ENCODE measurements around the gene THADA. TPM values are rescaled to one million over a fixed set of nuclear protein-coding genes. Genes with fewer than 3 reads are reported as not detected.
A peak's percentile ranks its signal among the peaks of the same experiment; 100 is the strongest.

The THADA gene
- total RNA-seq, 2 donors from 2014 or later: 39.5 to 46.3 TPM

- DNase-seq (no peak), ATAC-seq (replicated peaks in 1 of 2) (no peak)
- no peaks in the 10 kb centered on the region for H3K36me3 Mint-ChIP-seq (ENCODE audit: insufficient read depth in 2 of 2)
- H3K4me3 Mint-ChIP-seq: no peak overlapping the region
- H3K4me1 Mint-ChIP-seq (ENCODE audit: low read depth): peaks cover 24% of the 10 kb centered on the region
- H3K27ac Mint-ChIP-seq: no peak overlapping the region
- H3K9me3 Mint-ChIP-seq: no peaks in the 10 kb centered on the region
- H3K27me3 Mint-ChIP-seq (ENCODE audit: low read depth): no peaks in the 10 kb centered on the region
Observed at GRCh38 chr2:43318791-43319190, 277.0 kb downstream of the THADA start.

GRCh38 chr2:43317680-43318079 lies 278.2 kb downstream of the THADA start:
- no peaks in the 10 kb centered on the region for H3K27me3 Mint-ChIP-seq (ENCODE audit: low read depth)
- no peaks in the 10 kb centered on the region for H3K9me3 Mint-ChIP-seq
- no peaks in the 10 kb centered on the region for H3K36me3 Mint-ChIP-seq (ENCODE audit: insufficient read depth in 2 of 2)
- peaks cover 24% of the 10 kb centered on the region for H3K4me1 Mint-ChIP-seq (ENCODE audit: low read depth)
- no peak overlapping the region for H3K27ac Mint-ChIP-seq
- DNase-seq (no peak), ATAC-seq (replicated peaks in 1 of 2) (no peak)
- H3K4me3 Mint-ChIP-seq: no peak overlapping the region

GRCh38 chr2:43317194-43317593 lies 278.6 kb downstream of the THADA start:
- no peaks in the 10 kb centered on the region for H3K9me3 Mint-ChIP-seq

GRCh38 chr2:43315482-43315881 lies 280.4 kb downstream of the THADA start:
- Mint-ChIP-seq H3K4me3 (no peak overlapping the region), H3K36me3 (ENCODE audit: insufficient read depth in 2 of 2) (no peaks in the 10 kb centered on the region), H3K27ac (no peak overlapping the region), H3K27me3 (ENCODE audit: low read depth) (no peaks in the 10 kb centered on the region), H3K4me1 (ENCODE audit: low read depth) (peaks cover 24% of the 10 kb centered on the region), H3K9me3 (no peaks in the 10 kb centered on the region)
- DNase-seq (no peak), ATAC-seq (replicated peaks in 1 of 2) (no peak)

More at GRCh38 chr2:43317194-43317593, 278.6 kb downstream of the THADA start:
- Mint-ChIP-seq H3K4me1 (ENCODE audit: low read depth) (peaks cover 24% of the 10 kb centered on the region), H3K4me3 (no peak overlapping the region), H3K27me3 (ENCODE audit: low read depth) (no peaks in the 10 kb centered on the region), H3K27ac (no peak overlapping the region), H3K36me3 (ENCODE audit: insufficient read depth in 2 of 2) (no peaks in the 10 kb centered on the region)
- ATAC-seq (replicated peaks in 1 of 2) (no peak), DNase-seq (no peak)

GRCh38 chr2:43314299-43314927 lies 281.4 kb downstream of the THADA start:
- Mint-ChIP-seq H3K27me3 (ENCODE audit: low read depth) (no peaks in the 10 kb centered on the region), H3K27ac (no peak overlapping the region), H3K4me1 (ENCODE audit: low read depth) (peaks cover 24% of the 10 kb centered on the region), H3K36me3 (ENCODE audit: insufficient read depth in 2 of 2) (no peaks in the 10 kb centered on the region), H3K4me3 (no peak overlapping the region), H3K9me3 (no peaks in the 10 kb centered on the region)
- ATAC-seq (replicated peaks in 1 of 2) (no peak), DNase-seq (no peak)

GRCh38 chr2:43313642-43314017 lies 282.2 kb downstream of the THADA start:
- H3K27me3 Mint-ChIP-seq (ENCODE audit: low read depth): no peaks in the 10 kb centered on the region
- no peak overlapping the region for H3K27ac Mint-ChIP-seq
- no peak for DNase-seq
- no peaks in the 10 kb centered on the region for H3K9me3 Mint-ChIP-seq
- H3K36me3 Mint-ChIP-seq (ENCODE audit: insufficient read depth in 2 of 2): no peaks in the 10 kb centered on the region
- no peak for ATAC-seq (replicated peaks in 1 of 2)
- H3K4me1 Mint-ChIP-seq (ENCODE audit: low read depth): peaks cover 24% of the 10 kb centered on the region
- no peak overlapping the region for H3K4me3 Mint-ChIP-seq

GRCh38 chr2:43312755-43313641 lies 282.8 kb downstream of the THADA start:
- no peaks in the 10 kb centered on the region for H3K27me3 Mint-ChIP-seq (ENCODE audit: low read depth)
- no peaks in the 10 kb centered on the region for H3K9me3 Mint-ChIP-seq
- H3K4me3 Mint-ChIP-seq: no peak overlapping the region
- H3K27ac Mint-ChIP-seq: peak overlapping the region; percentile 33
- peaks cover 24% of the 10 kb centered on the region for H3K4me1 Mint-ChIP-seq (ENCODE audit: low read depth)
- ATAC-seq (replicated peaks in 1 of 2) (no peak), DNase-seq (no peak)
- H3K36me3 Mint-ChIP-seq (ENCODE audit: insufficient read depth in 2 of 2): no peaks in the 10 kb centered on the region

GRCh38 chr2:43311276-43311675 lies 284.6 kb downstream of the THADA start:
- no peaks in the 10 kb centered on the region for H3K9me3 Mint-ChIP-seq
- DNase-seq (no peak), ATAC-seq (replicated peaks in 1 of 2) (no peak)
- H3K27ac Mint-ChIP-seq: no peak overlapping the region
- H3K27me3 Mint-ChIP-seq (ENCODE audit: low read depth): no peaks in the 10 kb centered on the region
- H3K4me3 Mint-ChIP-seq: no peak overlapping the region
- no peaks in the 10 kb centered on the region for H3K36me3 Mint-ChIP-seq (ENCODE audit: insufficient read depth in 2 of 2)
- H3K4me1 Mint-ChIP-seq (ENCODE audit: low read depth): peaks cover 23% of the 10 kb centered on the region

GRCh38 chr2:43309935-43310334 lies 285.9 kb downstream of the THADA start:
- peaks cover 0 to 2% of the 10 kb centered on the region in 2 donors for H3K36me3 Mint-ChIP-seq (ENCODE audit: insufficient read depth in 2 of 2)
- ATAC-seq (replicated peaks in 1 of 2) (no peak), DNase-seq (no peak)
- peaks cover 10% of the 10 kb centered on the region for H3K4me1 Mint-ChIP-seq (ENCODE audit: low read depth)
- no peaks in the 10 kb centered on the region for H3K27me3 Mint-ChIP-seq (ENCODE audit: low read depth)
- H3K9me3 Mint-ChIP-seq: no peaks in the 10 kb centered on the region
- no peak overlapping the region for H3K27ac Mint-ChIP-seq
- H3K4me3 Mint-ChIP-seq: no peak overlapping the region

GRCh38 chr2:43307973-43308372 lies 287.9 kb downstream of the THADA start:
- no peaks in the 10 kb centered on the region for H3K9me3 Mint-ChIP-seq
- H3K27ac Mint-ChIP-seq: no peak overlapping the region
- H3K27me3 Mint-ChIP-seq (ENCODE audit: low read depth): no peaks in the 10 kb centered on the region
- H3K4me1 Mint-ChIP-seq (ENCODE audit: low read depth): peaks cover 10% of the 10 kb centered on the region
- ATAC-seq (replicated peaks in 1 of 2) (no peak), DNase-seq (no peak)
- peaks cover 2 to 3% of the 10 kb centered on the region in 2 donors for H3K36me3 Mint-ChIP-seq (ENCODE audit: insufficient read depth in 2 of 2)
- no peak overlapping the region for H3K4me3 Mint-ChIP-seq

- no peaks in the 10 kb centered on the region for H3K9me3 Mint-ChIP-seq
- DNase-seq (no peak), ATAC-seq (replicated peaks in 1 of 2) (no peak)
- H3K4me1 Mint-ChIP-seq (ENCODE audit: low read depth): peaks cover 11% of the 10 kb centered on the region
- no peak overlapping the region for H3K4me3 Mint-ChIP-seq
- no peak overlapping the region for H3K27ac Mint-ChIP-seq
- H3K27me3 Mint-ChIP-seq (ENCODE audit: low read depth): no peaks in the 10 kb centered on the region
- H3K36me3 Mint-ChIP-seq (ENCODE audit: insufficient read depth in 2 of 2): peaks cover 2 to 3% of the 10 kb centered on the region in 2 donors
Observed at GRCh38 chr2:43307046-43307445, 288.8 kb downstream of the THADA start.

- DNase-seq (no peak), ATAC-seq (replicated peaks in 1 of 2) (no peak)
- H3K4me1 Mint-ChIP-seq (ENCODE audit: low read depth): peaks cover 14% of the 10 kb centered on the region
- no peak overlapping the region for H3K27ac Mint-ChIP-seq
- H3K9me3 Mint-ChIP-seq: no peaks in the 10 kb centered on the region
- H3K27me3 Mint-ChIP-seq (ENCODE audit: low read depth): no peaks in the 10 kb centered on the region
- H3K4me3 Mint-ChIP-seq: no peak overlapping the region
- peaks cover 2 to 3% of the 10 kb centered on the region in 2 donors for H3K36me3 Mint-ChIP-seq (ENCODE audit: insufficient read depth in 2 of 2)
Observed at GRCh38 chr2:43306197-43306596, 289.6 kb downstream of the THADA start.

- Mint-ChIP-seq H3K9me3 (no peaks in the 10 kb centered on the region), H3K27me3 (ENCODE audit: low read depth) (no peaks in the 10 kb centered on the region), H3K4me3 (no peak overlapping the region), H3K4me1 (ENCODE audit: low read depth) (peaks cover 21% of the 10 kb centered on the region), H3K36me3 (ENCODE audit: insufficient read depth in 2 of 2) (peaks cover 2 to 3% of the 10 kb centered on the region in 2 donors), H3K27ac (no peak overlapping the region)
- no peak for DNase-seq
- ATAC-seq (replicated peaks in 1 of 2): no peak
Observed at GRCh38 chr2:43305517-43305916, 290.3 kb downstream of the THADA start.

Data from activated T-cell treated with anti-CD3 and anti-CD28 coated beads, Interleukin-2, amount 50 U/mL, for 72 hours (primary cell).